K562 (cell line): ENCODE measurements around the gene PSD2. TPM values are rescaled to one million over a fixed set of nuclear protein-coding genes. Genes with fewer than 3 reads are reported as not detected.

ENCODE experiments used
- ARID3A ChIP-seq: IDR thresholded peaks from 2 replicates; pipeline ENCODE4 v1.6.1; 2012; ENCODE audit warnings: low read depth, low read length, improper control_type of control experiment, borderline replicate concordance
- CBX8 ChIP-seq: fragments of 200-600 bp; sonication (generic); IDR thresholded peaks from 2 replicates; pipeline ENCODE4 v1.6.1; 2012; ENCODE audit warnings: borderline replicate concordance, mixed run types, low read depth, mild to moderate bottlenecking, moderate library complexity, mixed read lengths, low read length, control low read depth, inconsistent platforms; ENCODE audit not compliant: poor library complexity, severe bottlenecking; ENCODE audit errors: extremely low read depth
- CTBP1 ChIP-seq: fragments of 450-650 bp; IDR thresholded peaks from 2 replicates; pipeline ENCODE4 v1.6.1; 2016; ENCODE audit warnings: borderline replicate concordance
- E2F6 ChIP-seq, 2 experiments: IDR thresholded peaks; 2 replicates each; pipeline ENCODE4 v1.6.1; 2011; ENCODE audit warnings: borderline replicate concordance in 1 of 2, control low read depth in 1 of 2, low read depth in 1 of 2, low read length in 1 of 2, mild to moderate bottlenecking in 1 of 2, mixed read lengths in 1 of 2, moderate library complexity in 1 of 2; ENCODE audit not compliant: insufficient read depth in 1 of 2, insufficient read length in 1 of 2, poor library complexity in 1 of 2, severe bottlenecking in 1 of 2; ENCODE audit errors: extremely low read depth in 1 of 2
- ELF4 ChIP-seq: fragments of 450-650 bp; formaldehyde crosslinking; IDR thresholded peaks from 2 replicates; pipeline ENCODE4 v1.4.0; 2022; ENCODE audit warnings: missing genetic modification characterization
- FOXJ2 ChIP-seq: fragments of 200-800 bp; sonication (Bioruptor generic); IDR thresholded peaks from 2 replicates; pipeline ENCODE4 v1.6.1; 2016; ENCODE audit warnings: missing genetic modification characterization, missing compliant biosample characterization
- FOXK1 ChIP-seq: sonication (generic); formaldehyde crosslinking; IDR thresholded peaks from 2 replicates; pipeline ENCODE4 v1.8.0; 2022; ENCODE audit warnings: missing genetic modification reagents, mild to moderate bottlenecking, borderline replicate concordance
- L3MBTL2 ChIP-seq: fragments of 450-650 bp; IDR thresholded peaks from 2 replicates; pipeline ENCODE4 v1.6.1; 2016; ENCODE audit warnings: mild to moderate bottlenecking, moderate library complexity
- RBM17 ChIP-seq: fragments of 200-400 bp; formaldehyde crosslinking; IDR thresholded peaks from 2 replicates; pipeline ENCODE4 v1.6.1; 2017; ENCODE audit warnings: low read depth, mild to moderate bottlenecking, low read length, borderline replicate concordance
- RREB1 ChIP-seq: fragments of 250-450 bp; sonication (Bioruptor Pico); IDR thresholded peaks from 2 replicates; pipeline ENCODE4 v1.4.0; 2020
- TCF3 ChIP-seq: sonication (generic); formaldehyde crosslinking; IDR thresholded peaks from 2 replicates; pipeline ENCODE4 v1.4.0; 2020; ENCODE audit warnings: mild to moderate bottlenecking, missing genetic modification reagents
- TCFL5 ChIP-seq: fragments of 250-450 bp; sonication (Bioruptor Pico); conservative IDR thresholded peaks from 2 replicates; pipeline ENCODE4 v1.6.1; 2021; ENCODE audit warnings: mild to moderate bottlenecking, moderate library complexity, matching md5 sums
- THRAP3 ChIP-seq: fragments of 450-650 bp; IDR thresholded peaks from 2 replicates; pipeline ENCODE4 v1.6.1; 2016; ENCODE audit warnings: mild to moderate bottlenecking, inconsistent platforms, borderline replicate concordance
- ZNF134 ChIP-seq: fragments of 250-450 bp; sonication (Bioruptor Pico); conservative IDR thresholded peaks from 2 replicates; pipeline ENCODE4 v1.4.0; 2020
- ZNF146 ChIP-seq: IDR thresholded peaks from one replicate; pipeline ENCODE4 v1.6.1; 2018; ENCODE audit warnings: missing compliant biosample characterization; ENCODE audit not compliant: unreplicated experiment
- ZNF589 ChIP-seq: fragments of 200-800 bp; sonication (Bioruptor generic); IDR thresholded peaks from 2 replicates; pipeline ENCODE4 v1.6.1; 2016; ENCODE audit warnings: low read depth, missing genetic modification characterization, missing compliant biosample characterization
- polyA plus RNA-seq, 8 experiments: library from polyadenylated mRNA; depleted of rRNA in 4 of 8; stranded (reverse) in 5 of 8; unstranded in 3 of 8; fragments of >200 nt; fragmentation: Nextera tagmentation in 2 of 8; fragmentation: Illumina TruSeq in 1 of 8; extraction: Ambion mirVana in 2 of 8; extraction: Trizol in 1 of 8; gene quantifications; 2 replicates each; pipeline versions ENCODE4 v1.2.1 to v1.2.3, GENCODE V29; 2011 to 2014; ENCODE audit warnings: inconsistent platforms in 1 of 8, missing spikeins in 1 of 8
- total RNA-seq, 7 experiments: library from RNA; depleted of rRNA in 6 of 7; stranded (reverse); fragments of >200 nt in 6 of 7; fragmentation: Illumina TruSeq in 2 of 7; extraction: Trizol in 2 of 7; gene quantifications; 2 replicates each; pipeline versions ENCODE4 v1.2.1 to v1.2.3, GENCODE V29; 2011 to 2021; ENCODE audit warnings: low replicate concordance in 1 of 7
- TF ChIP-seq, protein P1 (sequence below): fragments of 250-450 bp; sonication (Bioruptor Pico); IDR thresholded peaks from 2 replicates; pipeline ENCODE4 v1.8.0; 2021; ENCODE audit warnings: moderate library complexity, mild to moderate bottlenecking, inconsistent platforms

Gene PSD2
- total and polyA plus RNA-seq, 9 of the 15 experiments (the other 6 are each of a cell fraction or from before 2014, with no cell fraction given) = 0.01 to 0.09 (median 0.04) TPM; not detected in 4

GRCh38 chr5:139774980-139775661 lies 20.5 kb upstream of the PSD2 start (continued):
- TF ChIP-seq L3MBTL2 (peak; percentile 51), FOXK1 (CRISPR knock-in tag) (0 out of 2 replicates have a peak, but pooled peaks have one; percentile 21), TCF3 (peak; percentile 81), ELF4 (no peak), RREB1 (CRISPR knock-in tag) (no peak), E2F6 (IDR thresholded peaks at IDR 0.05; ENCODE audit: borderline replicate concordance in 1 of 2, extremely low read depth in 1 of 2, insufficient read depth in 1 of 2, insufficient read length in 1 of 2, low read depth in 1 of 2, low read length in 1 of 2, poor library complexity in 1 of 2, severe bottlenecking in 1 of 2) (peak in 1 of 2 experiments; percentile 15), CTBP1 (no peak; the same call in 1 of the 2 replicates), CBX8 (no peak), THRAP3 (no peak), ZNF589 (CRISPR knock-in tag) (no peak), ZNF146 (CRISPR knock-in tag) (no peak), ZNF134 (CRISPR knock-in tag) (no peak), ARID3A (no peak), RBM17 (no peak), FOXJ2 (tag) (no peak), TCFL5 (CRISPR knock-in tag) (no peak)
- TF ChIP-seq, protein P1, sequence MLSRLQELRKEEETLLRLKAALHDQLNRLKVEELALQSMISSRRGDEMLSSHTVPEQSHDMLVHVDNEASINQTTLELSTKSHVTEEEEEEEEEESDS (CRISPR knock-in tag) = no peak
